ENCODE results near the gene MAP3K5.
"Not testable (repeated sequence)": the region's sequence is repeated elsewhere in the genome, so short reads cannot be mapped to it uniquely, and the experiment has no call there.

MAP3K5 gene

DNA sequence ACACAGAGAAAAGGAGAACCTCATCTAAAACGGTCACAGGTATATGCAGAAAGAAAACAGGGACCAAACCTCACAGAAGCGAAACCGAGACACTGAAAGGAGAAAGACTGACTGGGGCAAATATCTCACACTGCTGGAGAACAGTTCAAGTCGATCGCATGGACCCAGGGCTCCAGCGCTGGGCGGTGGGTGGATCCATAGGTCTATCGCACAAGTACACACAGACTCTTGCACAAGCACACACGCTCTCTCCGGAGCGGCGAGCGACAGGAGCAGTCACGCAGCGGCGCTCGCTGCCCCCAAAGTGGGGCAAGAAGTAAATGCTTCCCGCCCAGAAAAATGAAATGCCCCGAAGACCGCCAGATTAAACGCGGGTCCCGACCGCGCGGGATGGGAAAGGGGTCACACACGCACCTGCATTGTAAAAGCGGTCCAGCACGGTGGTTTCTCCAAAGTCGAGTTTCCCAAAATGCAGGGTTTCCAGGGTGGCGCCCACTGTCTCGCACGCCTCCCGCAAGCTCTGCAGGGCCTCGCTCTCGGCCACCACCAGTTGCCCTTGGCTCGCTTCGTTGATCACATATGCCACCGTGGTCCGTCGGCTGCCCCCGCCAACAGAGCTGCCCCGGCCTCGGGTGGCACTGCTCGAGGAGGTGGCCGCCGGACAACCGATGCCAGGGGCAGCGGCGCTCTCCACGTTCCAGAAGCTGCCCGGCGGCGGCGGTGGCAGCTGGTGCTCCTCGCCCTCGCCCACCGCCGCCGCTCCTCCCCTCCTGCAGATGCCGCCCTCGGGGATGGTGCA, 782 bp downstream of the MAP3K5 start:
- peak overlapping the region; percentile 97 for H3K4me3 ChIP-seq (ENCODE audit: low read length)
- H3K4me1 ChIP-seq (ENCODE audit: control insufficient read depth, insufficient read depth, low read length): peaks cover 34% of the 10 kb centered on the region
- H3K9ac ChIP-seq (ENCODE audit: low read length): peak overlapping the region; percentile 92
- no peaks in the 10 kb centered on the region for H3K27me3 ChIP-seq (replicated peaks; ENCODE audit: control insufficient read depth, insufficient read depth, low read length)
- H3K9me3 ChIP-seq (ENCODE audit: control insufficient read depth, low read length): no peaks in the 10 kb centered on the region
- peak; percentile 85 for DNase-seq (ENCODE audit: low read depth)
- no peaks in the 10 kb centered on the region for H3K36me3 ChIP-seq (ENCODE audit: control insufficient read depth, insufficient read depth, low read length, severe bottlenecking)

DNA sequence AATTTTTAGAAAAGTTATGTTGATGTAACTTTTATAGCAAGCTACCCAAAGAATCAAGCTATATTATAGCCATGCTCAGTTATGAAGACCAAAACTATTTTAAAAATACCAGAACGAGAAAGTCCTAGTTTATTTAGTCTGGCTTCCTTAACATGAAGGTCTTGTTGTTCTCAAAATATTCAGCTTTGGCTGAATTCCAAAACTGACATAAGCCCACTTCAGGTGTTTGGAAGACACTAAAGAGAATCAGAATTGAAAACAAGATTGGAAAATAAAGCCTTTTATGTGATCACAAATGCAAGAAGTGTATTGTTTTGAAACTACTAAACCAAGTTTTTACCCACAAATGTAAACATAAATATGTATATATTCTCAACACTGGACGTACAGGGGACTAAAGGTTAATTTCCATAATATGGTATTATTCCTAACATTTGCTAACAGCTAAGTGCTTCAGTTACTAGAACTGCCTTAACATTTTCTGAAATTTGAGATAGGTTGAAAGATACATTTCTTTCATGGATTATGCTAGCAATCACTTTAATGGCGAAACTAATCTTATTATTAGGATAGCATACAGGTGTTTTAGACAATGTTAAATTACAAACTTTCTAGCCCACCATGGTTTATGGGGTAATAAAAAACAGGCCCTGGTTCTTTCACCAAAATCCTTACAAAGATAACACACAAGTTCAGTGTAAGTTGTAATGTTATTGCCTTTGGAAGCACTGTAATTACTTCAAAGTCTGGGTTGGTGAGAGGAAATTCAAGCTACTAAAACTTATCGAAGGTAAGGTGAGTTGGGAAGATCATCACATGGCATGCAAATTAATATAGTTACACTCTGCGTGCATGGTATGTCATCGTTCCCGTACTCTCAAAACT, 1.6 kb downstream of the MAP3K5 start:
- Histone ChIP-seq H3K4me3 (ENCODE audit: low read length) (peak overlapping the region; percentile 97), H3K9me3 (ENCODE audit: control insufficient read depth, low read length) (no peaks in the 10 kb centered on the region), H3K4me1 (ENCODE audit: control insufficient read depth, insufficient read depth, low read length) (peaks cover 34% of the 10 kb centered on the region), H3K9ac (ENCODE audit: low read length) (peak overlapping the region; percentile 92), H3K36me3 (ENCODE audit: control insufficient read depth, insufficient read depth, low read length, severe bottlenecking) (no peaks in the 10 kb centered on the region), H3K27me3 (replicated peaks; ENCODE audit: control insufficient read depth, insufficient read depth, low read length) (no peaks in the 10 kb centered on the region)
- DNase-seq (ENCODE audit: low read depth): peak; percentile 54

DNA sequence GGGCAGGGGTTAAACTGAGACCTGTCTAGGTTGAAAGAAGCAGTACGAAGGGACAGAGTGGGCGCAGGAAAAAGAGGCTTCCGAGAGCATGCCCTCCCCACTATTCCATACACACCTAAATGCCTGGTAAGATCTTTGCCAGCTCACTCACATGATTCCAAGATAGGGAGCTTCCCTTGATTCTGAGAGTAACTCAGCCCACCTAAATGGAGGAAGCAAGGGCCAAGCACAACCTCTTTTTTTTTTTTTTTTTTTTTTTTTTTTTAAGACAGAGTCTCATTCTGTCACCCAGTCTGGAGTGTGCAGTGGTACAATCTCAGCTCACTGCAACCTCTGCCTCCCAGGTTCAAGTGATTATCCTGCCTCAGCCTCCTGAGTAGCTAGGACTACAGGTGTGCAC, 2.8 kb downstream of the MAP3K5 start:
- DNase-seq (ENCODE audit: low read depth); H3K9ac ChIP-seq (ENCODE audit: low read length); H3K4me3 ChIP-seq (ENCODE audit: low read length); H3K27me3 ChIP-seq (replicated peaks; ENCODE audit: control insufficient read depth, insufficient read depth, low read length); H3K36me3 ChIP-seq (ENCODE audit: control insufficient read depth, insufficient read depth, low read length, severe bottlenecking); H3K9me3 ChIP-seq (ENCODE audit: control insufficient read depth, low read length): not testable (repeated sequence)
- peaks cover 34% of the 10 kb centered on the region for H3K4me1 ChIP-seq (ENCODE audit: control insufficient read depth, insufficient read depth, low read length)

DNA sequence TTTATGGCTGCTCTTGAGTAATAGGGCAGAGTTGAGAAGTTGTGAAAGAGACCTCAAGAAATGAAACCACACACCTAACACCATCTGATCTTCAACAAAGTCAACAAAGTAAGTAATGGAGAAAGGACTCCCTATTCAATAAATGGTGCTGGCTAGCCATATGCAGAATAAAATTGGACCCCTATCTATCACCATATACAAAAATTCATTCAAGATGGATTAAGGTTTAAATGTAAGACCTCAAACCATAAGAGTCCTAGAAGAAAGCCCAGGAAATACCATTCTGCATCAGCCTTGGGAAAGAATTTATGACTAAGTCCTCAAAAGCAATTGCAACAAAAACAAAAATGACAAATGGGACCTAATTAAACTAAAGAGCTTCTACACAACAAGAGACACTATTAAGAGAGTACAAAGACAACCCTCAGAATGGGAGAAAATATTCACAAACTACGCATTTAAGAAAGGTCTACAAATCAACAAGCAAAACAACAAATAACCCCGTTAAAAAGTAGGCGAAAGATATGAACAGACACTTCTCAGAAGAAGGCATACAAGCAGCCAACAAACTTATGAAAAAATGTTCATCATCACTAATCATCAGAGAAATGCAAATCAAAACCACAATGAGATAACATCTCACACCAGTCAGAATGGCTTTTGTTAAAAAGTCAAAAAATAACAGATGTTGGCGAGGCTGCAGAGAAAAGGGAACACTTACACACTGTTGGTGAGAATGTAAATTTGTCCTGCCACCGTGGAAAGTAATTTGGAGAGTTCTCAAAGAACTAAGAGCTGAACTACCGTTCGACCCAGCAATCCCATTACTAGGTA, 4.0 kb downstream of the MAP3K5 start:
- H3K27me3 ChIP-seq (replicated peaks; ENCODE audit: control insufficient read depth, insufficient read depth, low read length): no peaks in the 10 kb centered on the region

DNA sequence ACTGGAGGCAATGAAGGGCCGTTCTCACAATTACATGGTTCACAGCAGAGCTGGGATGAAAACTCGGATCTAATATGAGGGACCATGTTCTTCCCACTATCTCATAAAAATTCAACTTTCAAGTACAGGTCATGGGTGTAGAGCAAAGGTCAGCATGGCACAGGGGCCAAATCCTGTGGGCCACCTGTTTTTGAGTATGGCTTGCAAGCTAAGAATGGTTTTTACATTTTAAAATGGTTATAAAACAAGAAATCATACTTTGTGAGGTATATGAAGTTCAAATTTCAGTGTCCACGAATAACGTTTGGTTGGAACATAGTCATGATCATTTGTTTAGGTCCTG, 4.6 kb downstream of the MAP3K5 start:
- Histone ChIP-seq H3K4me1 (ENCODE audit: control insufficient read depth, insufficient read depth, low read length) (peaks cover 28% of the 10 kb centered on the region), H3K4me3 (ENCODE audit: low read length) (peak overlapping the region; percentile 68), H3K36me3 (ENCODE audit: control insufficient read depth, insufficient read depth, low read length, severe bottlenecking) (no peaks in the 10 kb centered on the region), H3K9me3 (ENCODE audit: control insufficient read depth, low read length) (no peaks in the 10 kb centered on the region), H3K9ac (ENCODE audit: low read length) (no peak overlapping the region), H3K27me3 (replicated peaks; ENCODE audit: control insufficient read depth, insufficient read depth, low read length) (no peaks in the 10 kb centered on the region)
- DNase-seq (ENCODE audit: low read depth): no peak

More for the DNA sequence above, 4.0 kb downstream of the MAP3K5 start:
- peak overlapping the region; percentile 68 for H3K4me3 ChIP-seq (ENCODE audit: low read length)
- no peaks in the 10 kb centered on the region for H3K9me3 ChIP-seq (ENCODE audit: control insufficient read depth, low read length)
- DNase-seq (ENCODE audit: low read depth): peak; percentile 84
- no peaks in the 10 kb centered on the region for H3K36me3 ChIP-seq (ENCODE audit: control insufficient read depth, insufficient read depth, low read length, severe bottlenecking)
- H3K9ac ChIP-seq (ENCODE audit: low read length): no peak overlapping the region
- peaks cover 31% of the 10 kb centered on the region for H3K4me1 ChIP-seq (ENCODE audit: control insufficient read depth, insufficient read depth, low read length)

DNA sequence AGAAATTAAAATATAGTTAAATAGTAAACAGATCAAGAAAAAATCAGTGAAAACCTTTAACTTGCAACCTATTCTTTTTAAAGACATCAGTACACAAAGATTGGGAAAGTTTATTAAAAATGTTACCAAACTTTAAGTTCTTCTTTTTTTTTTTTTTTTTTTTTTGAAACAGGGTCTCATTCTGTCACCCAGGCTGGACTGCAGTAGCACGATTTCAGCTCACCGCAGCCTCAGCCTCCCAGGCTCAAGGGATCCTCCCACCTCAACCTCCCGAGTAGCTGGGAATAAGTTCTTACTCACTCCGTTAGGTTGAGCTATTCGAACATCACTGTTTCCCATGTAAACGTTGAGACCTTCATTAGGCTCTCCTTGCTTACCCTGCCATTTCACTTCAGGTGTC, 5.6 kb downstream of the MAP3K5 start:
- no peak overlapping the region for H3K9ac ChIP-seq (ENCODE audit: low read length)
- no peaks in the 10 kb centered on the region for H3K36me3 ChIP-seq (ENCODE audit: control insufficient read depth, insufficient read depth, low read length, severe bottlenecking)
- no peak for DNase-seq (ENCODE audit: low read depth)
- H3K4me1 ChIP-seq (ENCODE audit: control insufficient read depth, insufficient read depth, low read length): peaks cover 28% of the 10 kb centered on the region
- no peaks in the 10 kb centered on the region for H3K27me3 ChIP-seq (replicated peaks; ENCODE audit: control insufficient read depth, insufficient read depth, low read length)
- H3K4me3 ChIP-seq (ENCODE audit: low read length): no peak overlapping the region
- H3K9me3 ChIP-seq (ENCODE audit: control insufficient read depth, low read length): no peaks in the 10 kb centered on the region

DNA sequence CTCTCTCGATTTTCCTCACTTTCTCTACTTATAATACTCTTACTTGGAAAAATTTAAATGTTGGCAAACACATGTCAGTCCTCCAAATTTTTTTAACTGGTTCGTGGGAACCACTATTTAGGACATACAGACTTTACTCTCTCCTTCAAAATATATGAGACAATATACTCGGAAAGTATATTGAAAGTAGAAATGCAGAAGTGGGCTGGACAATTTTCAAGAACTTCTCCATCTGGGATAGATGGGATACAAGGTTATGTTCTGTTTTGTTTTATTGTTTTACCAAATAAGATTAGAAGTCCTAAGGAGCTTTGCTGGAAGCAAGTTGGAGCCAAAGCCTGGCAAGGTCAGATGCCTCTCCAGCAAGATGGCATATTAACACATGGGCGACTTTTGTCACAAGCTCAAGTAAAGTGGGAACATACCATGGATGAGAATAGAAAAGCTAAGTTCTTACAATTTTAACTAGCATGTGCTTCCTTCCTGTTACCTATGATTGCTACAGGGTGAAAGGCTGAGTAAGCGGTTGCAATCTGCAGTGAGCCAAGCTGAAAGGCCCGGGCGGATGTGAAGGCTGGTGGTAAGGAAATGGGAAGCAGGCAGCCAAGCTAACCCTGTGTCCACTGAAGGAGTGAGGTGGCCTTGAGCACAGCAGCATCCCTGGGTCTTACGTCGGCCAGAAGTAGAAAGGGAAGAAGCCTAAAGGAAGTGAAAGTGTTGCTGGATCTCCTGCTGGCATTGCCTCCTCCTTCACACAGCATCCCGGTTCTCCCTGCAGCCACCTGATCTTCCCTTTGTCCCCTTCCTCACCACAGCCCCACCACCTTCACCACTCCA, 7.1 kb downstream of the MAP3K5 start:
- H3K27me3 ChIP-seq (replicated peaks; ENCODE audit: control insufficient read depth, insufficient read depth, low read length): no peaks in the 10 kb centered on the region
- H3K4me1 ChIP-seq (ENCODE audit: control insufficient read depth, insufficient read depth, low read length): peaks cover 18% of the 10 kb centered on the region
- DNase-seq (ENCODE audit: low read depth): no peak
- no peak overlapping the region for H3K4me3 ChIP-seq (ENCODE audit: low read length)
- no peaks in the 10 kb centered on the region for H3K9me3 ChIP-seq (ENCODE audit: control insufficient read depth, low read length)
- no peak overlapping the region for H3K9ac ChIP-seq (ENCODE audit: low read length)
- no peaks in the 10 kb centered on the region for H3K36me3 ChIP-seq (ENCODE audit: control insufficient read depth, insufficient read depth, low read length, severe bottlenecking)

DNA sequence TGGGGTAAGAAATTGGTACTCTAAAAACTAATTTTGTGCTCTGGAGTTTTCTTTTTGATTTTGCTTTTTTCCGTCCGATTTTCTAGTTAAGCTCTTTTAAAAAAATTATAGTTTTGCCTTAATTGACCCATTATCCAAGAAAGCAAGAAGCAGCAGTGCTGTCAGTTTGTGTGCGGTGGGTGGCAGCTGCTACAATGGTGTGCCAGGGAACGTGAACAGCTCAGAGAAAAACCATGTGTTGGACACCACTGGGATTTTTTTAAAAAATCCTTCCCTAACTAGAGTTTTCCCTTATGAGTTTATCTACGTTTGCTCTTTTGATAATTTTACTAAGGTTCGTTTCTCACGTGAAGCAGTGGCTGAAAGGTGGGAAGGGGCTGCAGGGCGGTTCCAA, 8.0 kb downstream of the MAP3K5 start:
- H3K4me1 ChIP-seq (ENCODE audit: control insufficient read depth, insufficient read depth, low read length): peaks cover 16% of the 10 kb centered on the region
- no peaks in the 10 kb centered on the region for H3K36me3 ChIP-seq (ENCODE audit: control insufficient read depth, insufficient read depth, low read length, severe bottlenecking)
- no peak overlapping the region for H3K9ac ChIP-seq (ENCODE audit: low read length)
- H3K27me3 ChIP-seq (replicated peaks; ENCODE audit: control insufficient read depth, insufficient read depth, low read length): no peaks in the 10 kb centered on the region
- no peak overlapping the region for H3K4me3 ChIP-seq (ENCODE audit: low read length)
- DNase-seq (ENCODE audit: low read depth): no peak
- H3K9me3 ChIP-seq (ENCODE audit: control insufficient read depth, low read length): no peaks in the 10 kb centered on the region

DNA sequence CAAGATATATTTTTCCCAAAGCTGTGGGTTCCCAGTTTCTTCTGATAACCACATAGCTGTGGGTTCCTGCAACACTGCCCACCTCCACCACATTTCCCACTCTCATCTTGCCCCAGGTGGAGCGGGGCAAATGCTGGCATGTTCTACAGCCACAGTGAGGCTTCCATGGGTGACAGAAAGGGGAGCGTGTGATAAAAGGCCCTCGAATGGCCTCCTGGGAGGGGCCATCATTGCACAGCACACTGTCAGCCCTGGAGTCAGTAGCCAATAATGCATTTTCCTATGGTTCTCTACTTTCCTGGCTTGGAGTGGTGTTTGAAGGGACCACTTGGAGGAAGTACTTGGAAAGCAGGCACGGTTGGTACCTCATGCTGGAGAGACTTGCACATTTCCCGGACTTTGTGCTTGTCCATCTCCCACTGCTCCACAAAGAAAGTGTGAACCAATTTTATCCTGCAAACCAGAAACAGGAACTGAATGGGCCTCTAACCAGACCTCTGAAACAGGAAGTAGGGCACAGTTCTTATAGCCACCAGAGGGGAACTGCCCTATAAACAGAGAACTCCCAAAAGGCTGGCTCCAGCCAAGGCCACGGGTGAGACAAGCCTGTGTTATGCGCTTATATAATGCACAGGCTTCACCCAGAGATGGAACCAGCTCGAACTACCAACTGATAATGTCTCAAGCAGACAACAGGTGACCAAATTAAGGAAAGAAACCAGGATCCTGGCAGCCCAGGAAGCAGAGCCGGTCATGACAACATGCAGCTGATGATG, 8.6 kb downstream of the MAP3K5 start:
- Histone ChIP-seq H3K27me3 (replicated peaks; ENCODE audit: control insufficient read depth, insufficient read depth, low read length) (no peaks in the 10 kb centered on the region), H3K9ac (ENCODE audit: low read length) (no peak overlapping the region), H3K4me3 (ENCODE audit: low read length) (no peak overlapping the region), H3K9me3 (ENCODE audit: control insufficient read depth, low read length) (no peaks in the 10 kb centered on the region), H3K4me1 (ENCODE audit: control insufficient read depth, insufficient read depth, low read length) (peaks cover 16% of the 10 kb centered on the region), H3K36me3 (ENCODE audit: control insufficient read depth, insufficient read depth, low read length, severe bottlenecking) (no peaks in the 10 kb centered on the region)
- no peak for DNase-seq (ENCODE audit: low read depth)

DNA sequence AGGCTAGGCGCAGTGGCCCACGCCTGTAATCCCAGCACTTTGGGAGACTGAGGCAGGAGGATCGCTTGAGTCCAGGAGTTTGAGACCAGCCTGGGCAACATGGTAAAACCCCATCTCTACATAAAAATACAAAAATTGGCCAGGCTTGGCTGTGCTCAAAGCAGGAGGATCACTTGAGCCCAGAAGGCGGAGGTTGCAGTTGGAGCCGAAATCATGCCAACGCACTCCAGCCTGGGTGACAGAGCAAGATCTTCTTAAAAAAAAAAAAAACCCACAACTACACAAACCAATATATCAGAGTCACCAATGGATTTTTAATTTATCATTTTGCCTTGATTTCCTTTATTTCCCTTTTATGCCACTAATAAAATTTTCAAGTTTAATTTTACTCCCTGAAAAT, 9.3 kb downstream of the MAP3K5 start:
- no peaks in the 10 kb centered on the region for H3K9me3 ChIP-seq (ENCODE audit: control insufficient read depth, low read length)
- H3K4me1 ChIP-seq (ENCODE audit: control insufficient read depth, insufficient read depth, low read length): peaks cover 9% of the 10 kb centered on the region
- no peak for DNase-seq (ENCODE audit: low read depth)
- no peak overlapping the region for H3K9ac ChIP-seq (ENCODE audit: low read length)
- no peak overlapping the region for H3K4me3 ChIP-seq (ENCODE audit: low read length)
- H3K36me3 ChIP-seq (ENCODE audit: control insufficient read depth, insufficient read depth, low read length, severe bottlenecking): no peaks in the 10 kb centered on the region
- H3K27me3 ChIP-seq (replicated peaks; ENCODE audit: control insufficient read depth, insufficient read depth, low read length): no peaks in the 10 kb centered on the region

Measured in adipocyte (in vitro differentiated cells).